Neural progenitor cell (in vitro differentiated cells): Measurements from ENCODE around the gene H1-8. TPM values are rescaled to one million over a fixed set of nuclear protein-coding genes. Genes with fewer than 3 reads are reported as not detected.
"Not testable (repeated sequence)": the region's sequence is repeated elsewhere in the genome, so short reads cannot be mapped to it uniquely, and the experiment has no call there.

Source experiments
- DNase-seq: peaks from one replicate; pipeline ENCODE4 v3.0.0-alpha.2; 2016; ENCODE audit warnings: low spot score
- H2AFZ ChIP-seq: fragments of 200-600 bp; sonication (generic); replicated peaks from 2 replicates; pipeline ENCODE4 v1.6.1; 2016; ENCODE audit warnings: antibody characterized with exemption
- H3F3A ChIP-seq: fragments of 200-600 bp; sonication (generic); 2 replicates; pipeline ENCODE4 v1.6.1; 2016; ENCODE audit warnings: antibody characterized with exemption, low read depth
- H3K27ac ChIP-seq: fragments of 200-600 bp; sonication (generic); 2 replicates; pipeline ENCODE4 v1.5.1; 2016; ENCODE audit warnings: mild to moderate bottlenecking
- H3K27me3 ChIP-seq: fragments of 200-600 bp; sonication (generic); 2 replicates; pipeline ENCODE4 v1.6.1; 2016; ENCODE audit warnings: mild to moderate bottlenecking, moderate library complexity
- H3K36me3 ChIP-seq: fragments of 200-600 bp; sonication (generic); 2 replicates; pipeline ENCODE4 v1.5.1; 2016
- H3K4me1 ChIP-seq: fragments of 200-600 bp; sonication (generic); 2 replicates; pipeline ENCODE4 v1.6.1; 2016; ENCODE audit warnings: mixed run types
- H3K4me2 ChIP-seq: fragments of 200-600 bp; sonication (generic); 2 replicates; pipeline ENCODE4 v1.6.1; 2016
- H3K4me3 ChIP-seq: fragments of 200-600 bp; sonication (generic); 2 replicates; pipeline ENCODE4 v1.5.1; 2016
- H3K79me2 ChIP-seq: fragments of 200-600 bp; sonication (generic); 2 replicates; pipeline ENCODE4 v1.6.1; 2016; ENCODE audit warnings: low read depth
- H3K9ac ChIP-seq: fragments of 200-600 bp; sonication (generic); 2 replicates; pipeline ENCODE4 v1.6.1; 2016
- H3K9me3 ChIP-seq: fragments of 200-600 bp; sonication (generic); 2 replicates; pipeline ENCODE4 v1.5.1; 2016; ENCODE audit warnings: low read depth
- H4K20me1 ChIP-seq: fragments of 200-600 bp; sonication (generic); 2 replicates; pipeline ENCODE4 v1.6.1; 2016; ENCODE audit warnings: low read depth
- H3K27ac Mint-ChIP-seq: 3 replicates; pipeline ENCODE4 v1.8.0; 2021; ENCODE audit warnings: mixed read lengths
- H3K27me3 Mint-ChIP-seq: 2 replicates; pipeline ENCODE4 v1.8.0; 2022; ENCODE audit warnings: low read depth, mild to moderate bottlenecking, inconsistent platforms, moderate library complexity, mixed read lengths; ENCODE audit not compliant: insufficient read depth
- H3K36me3 Mint-ChIP-seq: 3 replicates; pipeline ENCODE4 v1.8.0; 2021; ENCODE audit warnings: mixed read lengths
- H3K4me1 Mint-ChIP-seq: 3 replicates; pipeline ENCODE4 v1.8.0; 2021; ENCODE audit warnings: mixed read lengths
- H3K4me3 Mint-ChIP-seq: 3 replicates; pipeline ENCODE4 v1.8.0; 2021; ENCODE audit warnings: mild to moderate bottlenecking, moderate library complexity, mixed read lengths
- H3K9me3 Mint-ChIP-seq: 3 replicates; pipeline ENCODE4 v1.8.0; 2020; ENCODE audit warnings: mixed read lengths
- EZH2 ChIP-seq: fragments of 200-600 bp; sonication (generic); IDR thresholded peaks from 2 replicates; pipeline ENCODE4 v1.6.1; 2017; ENCODE audit warnings: antibody characterized with exemption, mild to moderate bottlenecking, moderate library complexity
- EZH2phosphoT487 ChIP-seq: fragments of 200-600 bp; sonication (generic); IDR thresholded peaks from 2 replicates; pipeline ENCODE4 v1.6.1; 2017; ENCODE audit warnings: antibody characterized with exemption
- total RNA-seq: library from RNA; depleted of rRNA; stranded (reverse); fragments of >200 nt; gene quantifications from 2 replicates; pipeline ENCODE4 v1.2.3, GENCODE V29; 2015; ENCODE audit warnings: low replicate concordance
- TF ChIP-seq, protein P1 (sequence below): fragments of 200-600 bp; sonication (generic); IDR thresholded peaks from 2 replicates; pipeline ENCODE4 v1.5.1; 2017; ENCODE audit warnings: antibody characterized with exemption, mild to moderate bottlenecking

H1-8 gene
- total RNA-seq, 1 donor from 2014 or later, result not detected

DNA sequence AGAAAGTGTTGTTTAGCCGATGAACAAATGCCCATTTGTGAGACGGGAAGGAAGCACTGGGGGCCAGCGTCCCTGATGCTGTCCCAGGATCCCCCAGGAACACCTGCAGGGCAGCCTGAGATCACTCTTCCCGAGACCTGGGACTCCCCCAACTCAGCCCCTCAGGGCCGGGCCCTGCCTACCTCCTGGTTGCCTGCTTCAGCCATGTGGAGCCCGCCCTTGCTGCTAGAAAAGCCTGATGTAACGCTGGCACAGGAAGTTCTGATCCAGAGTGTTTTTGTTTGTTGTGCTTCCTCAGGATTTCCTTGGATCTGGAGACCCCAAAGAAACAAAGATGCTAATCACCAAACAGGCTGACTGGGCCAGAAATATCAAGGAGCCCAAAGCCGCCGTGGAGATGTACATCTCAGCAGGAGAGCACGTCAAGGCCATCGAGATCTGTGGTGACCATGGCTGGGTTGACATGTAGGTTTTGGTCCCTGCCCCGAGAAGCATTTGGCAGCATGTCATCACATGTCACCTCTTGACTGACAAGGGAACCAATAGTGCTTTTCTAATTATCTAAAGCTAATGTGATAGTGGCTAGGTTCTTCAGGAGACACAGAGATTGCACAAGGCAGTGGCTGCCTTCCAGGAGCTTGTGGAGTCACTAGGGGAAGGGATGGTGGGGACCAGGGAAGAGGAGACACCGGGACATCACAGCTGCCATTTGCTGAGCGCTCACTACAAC lies 43.2 kb upstream of the H1-8 start:
- H2AFZ ChIP-seq, H3K27ac Mint-ChIP-seq, H3K27me3 Mint-ChIP-seq: not testable (repeated sequence)

DNA sequence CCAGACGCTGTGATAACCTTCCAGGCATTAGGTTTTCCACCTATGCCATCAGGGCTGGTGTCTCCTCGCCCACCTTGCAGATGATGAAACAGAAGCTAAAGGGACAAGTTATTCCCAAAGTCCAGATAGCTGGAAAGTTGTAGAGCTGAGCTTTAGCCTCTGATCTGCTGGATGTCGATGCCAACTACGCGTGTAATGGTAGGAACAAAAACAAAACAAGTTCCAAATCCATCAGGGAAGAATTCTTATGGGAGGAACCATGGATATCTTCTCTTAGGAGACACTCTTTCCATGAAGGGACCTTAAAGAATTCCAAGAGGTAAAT lies 42.7 kb upstream of the H1-8 start:
- H2AFZ ChIP-seq, result no peak overlapping the region
- H4K20me1 ChIP-seq, result no peaks in the 10 kb centered on the region
- no peak overlapping the region for H3K4me3 ChIP-seq
- Mint-ChIP-seq H3K36me3 (peaks cover 27% of the 10 kb centered on the region), H3K9me3 (no peaks in the 10 kb centered on the region), H3K27me3 (peaks cover 3% of the 10 kb centered on the region), H3K4me3 (no peak overlapping the region), H3K4me1 (peaks cover 2% of the 10 kb centered on the region), H3K27ac (no peak overlapping the region)
- no peaks in the 10 kb centered on the region for H3K27me3 ChIP-seq
- no peaks in the 10 kb centered on the region for H3F3A ChIP-seq
- no peaks in the 10 kb centered on the region for H3K9me3 ChIP-seq
- no peaks in the 10 kb centered on the region for H3K79me2 ChIP-seq
- H3K27ac ChIP-seq, result no peak overlapping the region
- H3K36me3 ChIP-seq, result no peaks in the 10 kb centered on the region
- DNase-seq, result no peak
- no peak overlapping the region for H3K4me2 ChIP-seq
- H3K4me1 ChIP-seq, result peaks cover 3% of the 10 kb centered on the region
- no peak overlapping the region for H3K9ac ChIP-seq
- TF ChIP-seq EZH2 (no peak), EZH2phosphoT487 (no peak)
- TF ChIP-seq, protein P1, sequence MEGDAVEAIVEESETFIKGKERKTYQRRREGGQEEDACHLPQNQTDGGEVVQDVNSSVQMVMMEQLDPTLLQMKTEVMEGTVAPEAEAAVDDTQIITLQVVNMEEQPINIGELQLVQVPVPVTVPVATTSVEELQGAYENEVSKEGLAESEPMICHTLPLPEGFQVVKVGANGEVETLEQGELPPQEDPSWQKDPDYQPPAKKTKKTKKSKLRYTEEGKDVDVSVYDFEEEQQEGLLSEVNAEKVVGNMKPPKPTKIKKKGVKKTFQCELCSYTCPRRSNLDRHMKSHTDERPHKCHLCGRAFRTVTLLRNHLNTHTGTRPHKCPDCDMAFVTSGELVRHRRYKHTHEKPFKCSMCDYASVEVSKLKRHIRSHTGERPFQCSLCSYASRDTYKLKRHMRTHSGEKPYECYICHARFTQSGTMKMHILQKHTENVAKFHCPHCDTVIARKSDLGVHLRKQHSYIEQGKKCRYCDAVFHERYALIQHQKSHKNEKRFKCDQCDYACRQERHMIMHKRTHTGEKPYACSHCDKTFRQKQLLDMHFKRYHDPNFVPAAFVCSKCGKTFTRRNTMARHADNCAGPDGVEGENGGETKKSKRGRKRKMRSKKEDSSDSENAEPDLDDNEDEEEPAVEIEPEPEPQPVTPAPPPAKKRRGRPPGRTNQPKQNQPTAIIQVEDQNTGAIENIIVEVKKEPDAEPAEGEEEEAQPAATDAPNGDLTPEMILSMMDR, result no peak

More for the DNA sequence above, 43.2 kb upstream of the H1-8 start:
- H3K79me2 ChIP-seq, H3K9me3 ChIP-seq, H4K20me1 ChIP-seq, DNase-seq, H3K4me3 Mint-ChIP-seq, H3K4me1 ChIP-seq, H3F3A ChIP-seq, H3K9me3 Mint-ChIP-seq, H3K4me3 ChIP-seq, H3K9ac ChIP-seq, H3K4me1 Mint-ChIP-seq, H3K36me3 ChIP-seq, H3K4me2 ChIP-seq, H3K27me3 ChIP-seq, H3K27ac ChIP-seq: not testable (repeated sequence)
- H3K36me3 Mint-ChIP-seq, result peaks cover 23% of the 10 kb centered on the region

DNA sequence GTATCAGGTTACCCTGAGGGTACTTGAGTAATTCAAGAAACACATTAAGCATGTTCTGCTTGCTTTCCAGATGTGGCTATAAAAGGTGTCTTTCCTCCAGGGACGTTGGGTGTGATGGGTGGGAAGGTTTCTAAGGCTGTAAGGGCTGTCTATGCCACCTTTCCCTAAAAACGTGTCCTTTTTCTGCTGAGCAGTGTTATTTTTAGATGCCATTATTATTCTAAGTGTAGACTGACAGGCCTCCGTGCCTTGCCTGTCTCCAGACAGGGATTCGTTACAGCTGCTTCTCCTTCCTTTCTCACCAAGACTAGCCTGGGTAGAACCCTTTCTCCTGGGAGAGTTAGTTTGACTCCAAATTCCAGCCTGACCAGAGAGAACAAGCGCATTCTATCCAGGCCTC lies 41.3 kb upstream of the H1-8 start:
- Mint-ChIP-seq H3K36me3 (peaks cover 31% of the 10 kb centered on the region), H3K27me3 (peaks cover 3% of the 10 kb centered on the region), H3K9me3 (no peaks in the 10 kb centered on the region), H3K4me3 (no peak overlapping the region), H3K4me1 (no peaks in the 10 kb centered on the region), H3K27ac (no peak overlapping the region)
- TF ChIP-seq EZH2phosphoT487 (no peak), EZH2 (no peak)
- TF ChIP-seq, protein P1, result no peak
- no peak overlapping the region for H2AFZ ChIP-seq
- no peak overlapping the region for H3K4me3 ChIP-seq
- no peaks in the 10 kb centered on the region for H3K36me3 ChIP-seq
- no peaks in the 10 kb centered on the region for H3K79me2 ChIP-seq
- DNase-seq, result no peak
- no peaks in the 10 kb centered on the region for H4K20me1 ChIP-seq
- no peak overlapping the region for H3K27ac ChIP-seq
- no peaks in the 10 kb centered on the region for H3K4me1 ChIP-seq
- no peak overlapping the region for H3K9ac ChIP-seq
- H3F3A ChIP-seq, result no peaks in the 10 kb centered on the region
- H3K9me3 ChIP-seq, result no peaks in the 10 kb centered on the region
- no peak overlapping the region for H3K4me2 ChIP-seq
- no peaks in the 10 kb centered on the region for H3K27me3 ChIP-seq

DNA sequence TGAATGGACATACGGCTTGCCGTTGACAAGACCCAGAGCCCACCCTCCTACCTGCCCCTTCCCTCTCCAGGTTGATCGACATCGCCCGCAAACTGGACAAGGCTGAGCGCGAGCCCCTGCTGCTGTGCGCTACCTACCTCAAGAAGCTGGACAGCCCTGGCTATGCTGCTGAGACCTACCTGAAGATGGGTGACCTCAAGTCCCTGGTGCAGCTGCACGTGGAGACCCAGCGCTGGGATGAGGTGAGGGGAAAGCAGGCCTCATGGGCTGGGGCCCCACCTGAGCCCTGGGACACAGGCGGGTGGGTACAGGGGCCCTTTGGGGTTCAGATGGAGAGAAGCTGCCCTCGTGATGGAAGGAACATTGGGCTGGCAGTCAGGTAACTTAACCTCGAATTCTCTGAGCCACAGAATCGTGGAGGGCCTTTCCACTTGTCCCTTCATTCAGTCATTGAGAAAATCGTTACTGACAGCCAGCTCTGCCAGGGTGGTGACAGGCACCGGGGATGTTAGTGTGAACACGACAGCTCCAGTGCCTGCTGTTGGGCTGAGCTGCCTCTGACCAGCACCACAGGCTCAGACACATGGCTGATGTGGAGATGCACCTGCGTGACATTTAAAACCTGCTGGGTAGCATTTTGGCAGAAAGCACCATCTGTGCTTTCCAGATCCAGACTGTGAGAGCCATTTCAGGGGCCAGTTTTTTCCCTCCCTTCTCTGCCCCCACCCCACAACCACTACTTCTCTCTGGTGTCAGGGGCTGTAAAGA lies 40.1 kb upstream of the H1-8 start:
- Mint-ChIP-seq H3K9me3 (no peaks in the 10 kb centered on the region), H3K36me3 (peaks cover 35% of the 10 kb centered on the region), H3K4me1 (no peaks in the 10 kb centered on the region), H3K27me3 (peaks cover 3% of the 10 kb centered on the region), H3K4me3 (no peak overlapping the region), H3K27ac (peak overlapping the region; percentile 46)
- H3K27me3 ChIP-seq, result no peaks in the 10 kb centered on the region
- no peaks in the 10 kb centered on the region for H3K79me2 ChIP-seq
- no peak for DNase-seq
- no peak overlapping the region for H3K9ac ChIP-seq
- H3K4me1 ChIP-seq, result no peaks in the 10 kb centered on the region
- no peak overlapping the region for H3K27ac ChIP-seq
- H3K9me3 ChIP-seq, result no peaks in the 10 kb centered on the region
- H2AFZ ChIP-seq, result no peak overlapping the region
- no peak overlapping the region for H3K4me3 ChIP-seq
- no peaks in the 10 kb centered on the region for H3F3A ChIP-seq
- H4K20me1 ChIP-seq, result no peaks in the 10 kb centered on the region
- no peak overlapping the region for H3K4me2 ChIP-seq
- TF ChIP-seq EZH2phosphoT487 (no peak), EZH2 (no peak)
- TF ChIP-seq, protein P1, result no peak
- no peaks in the 10 kb centered on the region for H3K36me3 ChIP-seq
